Caco-2 (cell line): ENCODE data around the gene FOXC2. TPM values are rescaled to one million over a fixed set of nuclear protein-coding genes. Genes with fewer than 3 reads are reported as not detected.

Experiments used
- BruUV-seq: library from RNA; stranded (reverse); fragments of 400-500 nt; replicated peaks from 2 replicates; lab custom pipeline; 2021; lab: Mats Ljungman, UMichigan
- CTCF ChIA-PET: fragments of 300-600 bp; sonication (Branson Sonifier 250); formaldehyde crosslinking; loops from one replicate; lab custom pipeline; 2022; ENCODE audit warnings: antibody characterized with exemption; lab: Charles Lee
- POLR2A ChIA-PET: fragments of 300-600 bp; sonication (Branson Sonifier 250); formaldehyde crosslinking; loops from one replicate; lab custom pipeline; 2022; ENCODE audit warnings: antibody characterized with exemption; lab: Charles Lee
- DNase-seq, 2 experiments: peaks; one replicate each; pipeline versions ENCODE4 v3.0.0 to v3.0.0-alpha.2; 2020 to 2022
- H3K27me3 ChIP-seq: replicated peaks from 2 replicates; pipeline ENCODE4 v1.6.0; 2011; ENCODE audit warnings: low read length; ENCODE audit not compliant: control insufficient read depth, insufficient read depth
- H3K36me3 ChIP-seq: 2 replicates; pipeline ENCODE4 v1.5.1; 2011; ENCODE audit warnings: low read length; ENCODE audit not compliant: control insufficient read depth, insufficient read depth
- H3K4me1 ChIP-seq: fragments of 250-450 bp; sonication (Bioruptor Pico); 2 replicates; pipeline ENCODE4 v1.5.1; 2020; ENCODE audit warnings: mild to moderate bottlenecking
- H3K4me3 ChIP-seq: 2 replicates; pipeline ENCODE4 v1.5.1; 2011; ENCODE audit warnings: low read depth, mild to moderate bottlenecking, control low read depth, low read length
- H3K9me3 ChIP-seq: fragments of 250-450 bp; sonication (Bioruptor Pico); 2 replicates; pipeline ENCODE4 v1.5.1; 2020; ENCODE audit warnings: mild to moderate bottlenecking, moderate library complexity
- H3K27ac Mint-ChIP-seq: one replicate; pipeline ENCODE4 v1.8.0; 2022; ENCODE audit warnings: mixed read lengths; ENCODE audit not compliant: unreplicated experiment
- H3K27me3 Mint-ChIP-seq: one replicate; pipeline ENCODE4 v1.8.0; 2022; ENCODE audit warnings: mixed read lengths; ENCODE audit not compliant: insufficient read depth, unreplicated experiment
- H3K36me3 Mint-ChIP-seq: one replicate; pipeline ENCODE4 v1.8.0; 2022; ENCODE audit warnings: mild to moderate bottlenecking, mixed read lengths; ENCODE audit not compliant: insufficient read depth, unreplicated experiment
- H3K4me1 Mint-ChIP-seq: one replicate; pipeline ENCODE4 v1.8.0; 2022; ENCODE audit warnings: low read depth, mixed read lengths; ENCODE audit not compliant: unreplicated experiment
- H3K4me3 Mint-ChIP-seq: one replicate; pipeline ENCODE4 v1.8.0; 2022; ENCODE audit warnings: mild to moderate bottlenecking, moderate library complexity, mixed read lengths; ENCODE audit not compliant: unreplicated experiment
- H3K9me3 Mint-ChIP-seq: one replicate; pipeline ENCODE4 v1.8.0; 2022; ENCODE audit warnings: mixed read lengths; ENCODE audit not compliant: unreplicated experiment
- intact Hi-C: fragments of 100-400 bp; cut with micrococcal nuclease; formaldehyde crosslinking; loops from one replicate; pipeline ENCODE4 v1.10.0; 2022; ENCODE audit not compliant: unreplicated experiment
- total RNA-seq: library from RNA; stranded (reverse); gene quantifications from 2 replicates; pipeline ENCODE4 v1.2.3, GENCODE V29; 2022
- TF ChIP-seq, protein P1 (sequence below), 2 experiments: fragments of 200-600 bp in 1 of 2; IDR thresholded peaks; 1 replicate in 1 of 2; 2 replicates in 1 of 2; pipeline versions ENCODE4 v1.5.1 to v1.8.0; 2011 to 2022; ENCODE audit warnings: antibody characterized with exemption in 1 of 2, control low read depth in 1 of 2, inconsistent platforms in 1 of 2, low read depth in 1 of 2, low read length in 1 of 2, mild to moderate bottlenecking in 1 of 2, moderate library complexity in 1 of 2; ENCODE audit not compliant: insufficient read depth in 1 of 2, severe bottlenecking in 1 of 2, unreplicated experiment in 1 of 2

Gene FOXC2
- total RNA-seq, 1 experiment from 2014 or later = not detected

GRCh38 chr16:86533767-86534351 is 32.8 kb upstream of the FOXC2 start:
- Histone ChIP-seq H3K4me3 (no peak overlapping the region), H3K27me3 (no peaks in the 10 kb centered on the region), H3K9me3 (no peaks in the 10 kb centered on the region), H3K36me3 (no peaks in the 10 kb centered on the region), H3K4me1 (no peaks in the 10 kb centered on the region)
- Mint-ChIP-seq H3K4me3 (no peak overlapping the region), H3K36me3 (no peaks in the 10 kb centered on the region), H3K4me1 (no peaks in the 10 kb centered on the region), H3K27me3 (no peaks in the 10 kb centered on the region), H3K27ac (no peak overlapping the region), H3K9me3 (no peaks in the 10 kb centered on the region)
- no TSS peak for BruUV-seq
- TF ChIP-seq, protein P1, sequence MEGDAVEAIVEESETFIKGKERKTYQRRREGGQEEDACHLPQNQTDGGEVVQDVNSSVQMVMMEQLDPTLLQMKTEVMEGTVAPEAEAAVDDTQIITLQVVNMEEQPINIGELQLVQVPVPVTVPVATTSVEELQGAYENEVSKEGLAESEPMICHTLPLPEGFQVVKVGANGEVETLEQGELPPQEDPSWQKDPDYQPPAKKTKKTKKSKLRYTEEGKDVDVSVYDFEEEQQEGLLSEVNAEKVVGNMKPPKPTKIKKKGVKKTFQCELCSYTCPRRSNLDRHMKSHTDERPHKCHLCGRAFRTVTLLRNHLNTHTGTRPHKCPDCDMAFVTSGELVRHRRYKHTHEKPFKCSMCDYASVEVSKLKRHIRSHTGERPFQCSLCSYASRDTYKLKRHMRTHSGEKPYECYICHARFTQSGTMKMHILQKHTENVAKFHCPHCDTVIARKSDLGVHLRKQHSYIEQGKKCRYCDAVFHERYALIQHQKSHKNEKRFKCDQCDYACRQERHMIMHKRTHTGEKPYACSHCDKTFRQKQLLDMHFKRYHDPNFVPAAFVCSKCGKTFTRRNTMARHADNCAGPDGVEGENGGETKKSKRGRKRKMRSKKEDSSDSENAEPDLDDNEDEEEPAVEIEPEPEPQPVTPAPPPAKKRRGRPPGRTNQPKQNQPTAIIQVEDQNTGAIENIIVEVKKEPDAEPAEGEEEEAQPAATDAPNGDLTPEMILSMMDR (IDR thresholded peaks at IDR 0.05; ENCODE audit: insufficient read depth in 1 of 2, low read depth in 1 of 2, low read length in 1 of 2, severe bottlenecking in 1 of 2, unreplicated experiment in 1 of 2) = no peak
- intact Hi-C loops = no loop called here
- no peak for DNase-seq
- ChIA-PET POLR2A (no interaction called here), CTCF (no interaction called here)

DNA sequence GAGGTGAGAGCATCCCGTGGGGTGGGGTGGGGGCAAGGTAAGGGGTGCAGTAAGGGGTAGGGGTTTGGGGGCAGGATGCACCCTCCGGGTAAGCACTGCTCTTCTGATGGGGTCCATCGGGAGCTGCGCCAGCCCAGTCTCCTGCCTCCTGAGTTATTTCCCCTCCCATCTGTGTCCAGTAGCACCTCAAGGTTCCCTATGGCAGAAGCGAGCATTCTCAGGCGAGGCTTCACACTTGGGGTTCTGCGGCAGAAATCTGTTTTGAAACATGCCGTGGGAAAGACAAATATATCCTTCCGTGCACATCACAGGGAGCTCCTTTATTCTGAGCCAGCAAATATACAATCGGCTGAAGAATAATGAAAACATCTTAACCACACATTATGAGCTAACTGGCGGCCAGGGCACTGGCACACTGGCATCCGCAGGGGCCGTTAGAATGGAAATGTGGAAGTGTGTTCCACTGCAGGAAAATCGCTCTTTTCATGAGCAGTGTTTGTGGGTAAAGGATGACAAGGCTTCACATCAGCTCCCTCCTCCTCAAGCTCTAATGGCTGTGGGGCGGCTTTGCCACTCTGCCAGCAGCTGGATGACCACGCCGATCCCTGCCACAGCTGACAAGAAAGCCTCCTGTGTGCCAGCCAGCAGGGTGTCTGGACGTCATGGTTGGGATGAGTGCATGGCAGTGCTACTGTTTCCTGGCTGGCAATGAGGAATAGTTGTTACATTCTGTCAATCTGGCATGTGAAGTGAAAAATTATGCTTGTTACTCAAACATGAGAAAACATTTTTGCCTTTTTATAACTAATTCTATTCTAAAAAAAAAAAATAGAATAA is 31.6 kb upstream of the FOXC2 start:
- Mint-ChIP-seq H3K9me3 (no peaks in the 10 kb centered on the region), H3K4me1 (no peaks in the 10 kb centered on the region), H3K27me3 (no peaks in the 10 kb centered on the region), H3K36me3 (peaks cover 6% of the 10 kb centered on the region), H3K4me3 (no peak overlapping the region), H3K27ac (no peak overlapping the region)
- no peaks in the 10 kb centered on the region; the same call in 1 of the 2 replicates for H3K36me3 ChIP-seq
- TF ChIP-seq, protein P1 (IDR thresholded peaks at IDR 0.05; ENCODE audit: insufficient read depth in 1 of 2, low read depth in 1 of 2, low read length in 1 of 2, severe bottlenecking in 1 of 2, unreplicated experiment in 1 of 2) = no peak
- no peak overlapping the region for H3K4me3 ChIP-seq
- ChIA-PET POLR2A (interaction anchor here (0.6 kb wide), 1 partner anchor 194 kb away, joined by 3 read pairs; no protein-coding TSS in a partner anchor), CTCF (no interaction called here)
- intact Hi-C loops = no loop called here
- DNase-seq = no peak
- no peaks in the 10 kb centered on the region for H3K9me3 ChIP-seq
- no TSS peak for BruUV-seq
- no peaks in the 10 kb centered on the region for H3K27me3 ChIP-seq
- H3K4me1 ChIP-seq = no peaks in the 10 kb centered on the region

GRCh38 chr16:86536621-86537020 is 30.0 kb upstream of the FOXC2 start:
- Histone ChIP-seq H3K36me3 (no peaks in the 10 kb centered on the region; the same call in 1 of the 2 replicates), H3K27me3 (no peaks in the 10 kb centered on the region), H3K4me1 (no peaks in the 10 kb centered on the region), H3K4me3 (no peak overlapping the region), H3K9me3 (no peaks in the 10 kb centered on the region)
- Mint-ChIP-seq H3K36me3 (peaks cover 18% of the 10 kb centered on the region), H3K4me3 (no peak overlapping the region), H3K4me1 (no peaks in the 10 kb centered on the region), H3K27ac (no peak overlapping the region), H3K27me3 (no peaks in the 10 kb centered on the region), H3K9me3 (no peaks in the 10 kb centered on the region)
- CTCF ChIA-PET = no interaction called here
- BruUV-seq = no TSS peak
- POLR2A ChIA-PET = no interaction called here
- DNase-seq = no peak
- TF ChIP-seq, protein P1 (IDR thresholded peaks at IDR 0.05; ENCODE audit: insufficient read depth in 1 of 2, low read depth in 1 of 2, low read length in 1 of 2, severe bottlenecking in 1 of 2, unreplicated experiment in 1 of 2) = no peak
- intact Hi-C loops = no loop called here
